Loucy (cell line): ENCODE results near the gene MARK1.

Experiments
- H2AFZ ChIP-seq: fragments of 200-600 bp; sonication (generic); 2 replicates; pipeline ENCODE4 v1.6.0; 2016; ENCODE audit warnings: antibody characterized with exemption, mild to moderate bottlenecking, low read length, moderate library complexity
- H3F3A ChIP-seq: fragments of 200-600 bp; 2 replicates; pipeline ENCODE4 v1.6.0; 2016; ENCODE audit warnings: antibody characterized with exemption, low read depth, mild to moderate bottlenecking
- H3K27me3 ChIP-seq: fragments of 200-600 bp; sonication (generic); 2 replicates; pipeline ENCODE4 v1.6.1; 2014; ENCODE audit warnings: low read length, mild to moderate bottlenecking; ENCODE audit not compliant: insufficient read depth, poor library complexity, severe bottlenecking
- H3K36me3 ChIP-seq: fragments of 200-600 bp; sonication (generic); 2 replicates; pipeline ENCODE4 v1.6.1; 2016; ENCODE audit warnings: low read length; ENCODE audit not compliant: insufficient read depth
- H3K4me1 ChIP-seq: fragments of 200-600 bp; sonication (generic); 2 replicates; pipeline ENCODE4 v1.5.1; 2014; ENCODE audit warnings: low read length, mild to moderate bottlenecking; ENCODE audit not compliant: insufficient read depth, poor library complexity, severe bottlenecking
- H3K4me2 ChIP-seq: fragments of 200-600 bp; sonication (generic); 2 replicates; pipeline ENCODE4 v1.6.0; 2014; ENCODE audit warnings: antibody characterized with exemption, low read length, low read depth, mild to moderate bottlenecking; ENCODE audit not compliant: poor library complexity, severe bottlenecking
- H3K4me3 ChIP-seq: fragments of 200-600 bp; sonication (generic); 2 replicates; pipeline ENCODE4 v1.5.1; 2014; ENCODE audit warnings: low read length, mild to moderate bottlenecking, mixed read lengths; ENCODE audit not compliant: poor library complexity, severe bottlenecking
- H3K79me2 ChIP-seq: fragments of 200-600 bp; sonication (generic); 2 replicates; pipeline ENCODE4 v1.6.1; 2014; ENCODE audit warnings: low read length; ENCODE audit not compliant: insufficient read depth
- H3K9ac ChIP-seq: fragments of 200-600 bp; sonication (generic); 2 replicates; pipeline ENCODE4 v1.6.0; 2014; ENCODE audit warnings: mild to moderate bottlenecking, low read depth, low read length, moderate library complexity; ENCODE audit not compliant: poor library complexity, severe bottlenecking
- H3K9me2 ChIP-seq: fragments of 200-600 bp; sonication (generic); replicated peaks from 2 replicates; pipeline ENCODE4 v1.6.1; 2016; ENCODE audit warnings: low read depth, low read length, mixed read lengths
- H3K9me3 ChIP-seq: fragments of 200-600 bp; sonication (generic); 2 replicates; pipeline ENCODE4 v1.6.1; 2014; ENCODE audit warnings: mild to moderate bottlenecking, antibody characterized with exemption, low read length, low read depth; ENCODE audit not compliant: insufficient read depth
- H4K20me1 ChIP-seq: fragments of 200-600 bp; sonication (generic); 2 replicates; pipeline ENCODE4 v1.6.0; 2014; ENCODE audit warnings: antibody characterized with exemption, low read length, mild to moderate bottlenecking; ENCODE audit not compliant: insufficient read depth, poor library complexity, severe bottlenecking
- EZH2phosphoT487 ChIP-seq: fragments of 200-600 bp; IDR thresholded peaks from 2 replicates; pipeline ENCODE4 v1.6.1; 2018; ENCODE audit warnings: antibody characterized with exemption, mild to moderate bottlenecking, moderate library complexity, borderline replicate concordance
- TF ChIP-seq, protein P1 (sequence below): fragments of 200-600 bp; sonication (generic); conservative IDR thresholded peaks from 2 replicates; pipeline ENCODE4 v1.5.1; 2014; ENCODE audit warnings: mild to moderate bottlenecking, antibody characterized with exemption, low read length

Gene MARK1

DNA sequence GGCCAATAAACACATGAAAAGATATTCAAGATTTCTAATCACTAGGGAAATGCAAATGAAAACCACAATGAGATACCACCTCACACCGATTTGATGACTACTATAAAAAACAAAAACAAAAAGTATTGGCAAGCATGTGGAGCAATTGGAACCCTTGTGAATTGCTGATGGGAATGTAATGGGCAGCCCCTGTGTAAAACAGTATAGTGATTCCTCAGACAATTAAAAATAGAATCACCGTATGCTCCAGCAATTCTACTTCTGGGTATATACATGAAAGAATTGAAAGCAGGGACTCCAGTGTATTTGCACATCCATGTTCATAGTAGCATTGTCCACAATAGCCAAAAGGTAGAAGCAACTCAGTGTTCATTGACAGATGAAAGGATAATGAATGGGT lies 149.3 kb downstream of the MARK1 start:
- H4K20me1 ChIP-seq = no peaks in the 10 kb centered on the region
- TF ChIP-seq, protein P1, sequence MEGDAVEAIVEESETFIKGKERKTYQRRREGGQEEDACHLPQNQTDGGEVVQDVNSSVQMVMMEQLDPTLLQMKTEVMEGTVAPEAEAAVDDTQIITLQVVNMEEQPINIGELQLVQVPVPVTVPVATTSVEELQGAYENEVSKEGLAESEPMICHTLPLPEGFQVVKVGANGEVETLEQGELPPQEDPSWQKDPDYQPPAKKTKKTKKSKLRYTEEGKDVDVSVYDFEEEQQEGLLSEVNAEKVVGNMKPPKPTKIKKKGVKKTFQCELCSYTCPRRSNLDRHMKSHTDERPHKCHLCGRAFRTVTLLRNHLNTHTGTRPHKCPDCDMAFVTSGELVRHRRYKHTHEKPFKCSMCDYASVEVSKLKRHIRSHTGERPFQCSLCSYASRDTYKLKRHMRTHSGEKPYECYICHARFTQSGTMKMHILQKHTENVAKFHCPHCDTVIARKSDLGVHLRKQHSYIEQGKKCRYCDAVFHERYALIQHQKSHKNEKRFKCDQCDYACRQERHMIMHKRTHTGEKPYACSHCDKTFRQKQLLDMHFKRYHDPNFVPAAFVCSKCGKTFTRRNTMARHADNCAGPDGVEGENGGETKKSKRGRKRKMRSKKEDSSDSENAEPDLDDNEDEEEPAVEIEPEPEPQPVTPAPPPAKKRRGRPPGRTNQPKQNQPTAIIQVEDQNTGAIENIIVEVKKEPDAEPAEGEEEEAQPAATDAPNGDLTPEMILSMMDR = no peak
- TF ChIP-seq EZH2phosphoT487 = no peak

DNA sequence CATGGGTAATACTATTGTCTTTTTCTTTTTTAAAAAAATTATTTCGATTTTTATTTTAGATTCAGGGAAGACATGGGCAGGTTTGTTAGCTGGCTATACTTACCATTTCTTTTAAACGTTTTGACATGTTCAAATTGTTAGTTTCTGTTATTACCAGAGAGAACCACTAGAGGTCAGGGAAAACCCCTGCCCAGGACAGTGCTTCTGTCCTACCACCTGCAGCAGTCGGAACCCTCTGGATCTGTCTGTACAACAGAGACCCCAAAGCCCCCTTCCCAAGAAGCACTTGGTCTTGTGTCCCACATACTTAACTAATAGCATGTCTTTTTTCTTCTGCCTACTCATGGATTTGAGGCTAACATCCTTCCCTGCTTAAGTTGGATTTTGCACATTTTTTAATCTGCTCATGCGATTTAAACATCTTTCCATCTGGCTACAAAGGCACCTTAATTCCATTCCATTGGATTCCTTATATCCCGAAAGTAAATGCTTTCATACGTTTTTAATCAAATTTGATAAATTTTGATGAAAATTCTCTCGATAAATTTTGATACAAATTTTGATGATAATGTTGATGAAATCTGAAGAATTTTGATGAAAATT lies 152.2 kb downstream of the MARK1 start:
- TF ChIP-seq, protein P1 = peak; percentile 78
- no peak for TF ChIP-seq EZH2phosphoT487
- Histone ChIP-seq H3K4me3 (no peak overlapping the region), H2AFZ (peak overlapping the region; percentile 58; the same call in 1 of the 2 replicates), H3K9me2 (no peaks in the 10 kb centered on the region), H3K79me2 (no peaks in the 10 kb centered on the region), H3K9ac (no peak overlapping the region), H3K27me3 (no peaks in the 10 kb centered on the region), H4K20me1 (no peaks in the 10 kb centered on the region), H3F3A (no peaks in the 10 kb centered on the region), H3K4me1 (no peaks in the 10 kb centered on the region), H3K36me3 (no peaks in the 10 kb centered on the region), H3K4me2 (no peak overlapping the region), H3K9me3 (no peaks in the 10 kb centered on the region)

More for the DNA sequence above, 149.3 kb downstream of the MARK1 start:
- Histone ChIP-seq H3K4me3 (no peak overlapping the region), H3K4me1 (no peaks in the 10 kb centered on the region), H3K36me3 (no peaks in the 10 kb centered on the region), H2AFZ (no peak overlapping the region), H3K9me3 (no peaks in the 10 kb centered on the region), H3K4me2 (no peak overlapping the region), H3K9me2 (no peaks in the 10 kb centered on the region), H3K79me2 (no peaks in the 10 kb centered on the region), H3F3A (no peaks in the 10 kb centered on the region), H3K27me3 (no peaks in the 10 kb centered on the region), H3K9ac (no peak overlapping the region)

DNA sequence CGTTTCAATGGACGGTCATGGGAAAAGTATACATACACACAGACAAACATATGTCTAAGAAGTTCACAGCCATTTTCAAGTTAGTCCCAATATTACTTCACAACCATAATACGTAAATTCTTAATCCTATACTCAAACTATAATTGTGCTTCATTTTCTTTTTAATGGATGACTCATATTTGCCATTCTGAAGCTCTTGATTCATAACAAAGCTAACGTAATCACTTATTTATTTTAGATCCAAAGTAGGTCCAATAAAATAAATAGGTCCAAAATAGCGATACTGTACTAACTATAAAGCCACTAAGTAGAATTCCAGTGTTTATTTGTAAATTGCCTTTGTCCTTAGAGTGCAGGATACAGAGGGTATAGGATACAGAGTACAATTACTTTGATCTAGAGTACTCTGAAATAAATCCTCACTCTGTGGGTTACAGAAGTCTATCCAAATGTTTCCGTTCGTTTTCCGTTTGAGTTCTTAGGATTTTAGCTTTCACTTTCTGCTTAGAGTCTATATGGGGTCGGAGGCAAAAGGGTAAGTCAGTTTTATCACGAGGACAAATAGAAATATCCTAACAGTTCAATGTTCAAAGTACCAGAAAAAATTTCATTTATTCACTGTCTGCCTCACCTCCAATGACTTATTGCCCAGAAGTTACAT lies 153.4 kb downstream of the MARK1 start:
- no peaks in the 10 kb centered on the region for H3K27me3 ChIP-seq
- H2AFZ ChIP-seq = no peak overlapping the region
- H3K4me3 ChIP-seq = no peak overlapping the region
- no peaks in the 10 kb centered on the region for H3K4me1 ChIP-seq
- H3K36me3 ChIP-seq = no peaks in the 10 kb centered on the region
- H3K4me2 ChIP-seq = no peak overlapping the region
- no peaks in the 10 kb centered on the region for H3K79me2 ChIP-seq
- TF ChIP-seq EZH2phosphoT487 = no peak
- TF ChIP-seq, protein P1 = no peak
- no peaks in the 10 kb centered on the region for H3K9me3 ChIP-seq
- H4K20me1 ChIP-seq = no peaks in the 10 kb centered on the region
- H3K9me2 ChIP-seq = no peaks in the 10 kb centered on the region
- H3F3A ChIP-seq = no peaks in the 10 kb centered on the region
- H3K9ac ChIP-seq = no peak overlapping the region
